ENCODE data around the gene HAP1. TPM values are rescaled to one million over a fixed set of nuclear protein-coding genes. Genes with fewer than 3 reads are reported as not detected.
A peak's percentile ranks its signal among the peaks of the same experiment; 100 is the strongest.
"Not testable (repeated sequence)": the region's sequence is repeated elsewhere in the genome, so short reads cannot be mapped to it uniquely, and the experiment has no call there.

The HAP1 gene
- total RNA-seq, 1 experiment from 2014 or later, result not detected

GRCh38 chr17:41725134-41725533 lies 9.3 kb downstream of the HAP1 start:
- DNase-seq (ENCODE audit: low read depth), result no peak

DNA sequence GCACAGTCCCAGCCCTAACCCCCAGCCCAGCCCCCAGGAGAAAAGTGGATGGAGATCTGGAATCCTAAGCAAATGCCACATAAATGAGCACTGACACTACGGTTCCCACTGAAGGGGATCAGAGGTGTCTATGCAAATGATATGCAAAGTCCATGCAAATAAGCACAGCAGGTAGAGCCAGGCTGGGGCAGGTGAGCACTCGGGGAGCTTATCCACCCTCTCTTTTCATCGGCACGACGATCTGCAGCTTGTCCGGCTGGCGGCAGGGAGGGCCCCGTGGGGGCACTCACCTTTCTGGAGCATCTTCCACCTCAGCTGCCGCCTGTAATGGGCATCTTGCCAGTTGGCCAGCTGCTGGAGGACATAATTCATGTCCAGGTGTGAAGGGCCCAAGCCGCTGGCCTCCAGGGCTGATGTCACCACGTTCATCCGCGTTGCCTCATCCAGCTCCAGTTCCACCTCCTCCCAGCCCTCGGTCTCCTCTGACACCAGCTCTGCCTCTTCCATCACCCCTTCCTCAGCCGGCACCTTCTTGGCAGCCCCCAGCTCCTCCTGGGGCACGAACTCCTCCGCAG lies 9.9 kb downstream of the HAP1 start:
- no peak for DNase-seq (ENCODE audit: low read depth)

- no peak for DNase-seq (ENCODE audit: low read depth)
These were observed 10.5 kb downstream of the HAP1 start for GRCh38 chr17:41723801-41724475.

GRCh38 chr17:41722231-41722630 lies 12.2 kb downstream of the HAP1 start:
- no peak for DNase-seq (ENCODE audit: low read depth)

- DNase-seq (ENCODE audit: low read depth), result no peak
These were observed 16.2 kb downstream of the HAP1 start for GRCh38 chr17:41718287-41718645.

- DNase-seq (ENCODE audit: low read depth), result peak; percentile 61
These were observed 16.8 kb downstream of the HAP1 start for GRCh38 chr17:41717408-41718286.

DNA sequence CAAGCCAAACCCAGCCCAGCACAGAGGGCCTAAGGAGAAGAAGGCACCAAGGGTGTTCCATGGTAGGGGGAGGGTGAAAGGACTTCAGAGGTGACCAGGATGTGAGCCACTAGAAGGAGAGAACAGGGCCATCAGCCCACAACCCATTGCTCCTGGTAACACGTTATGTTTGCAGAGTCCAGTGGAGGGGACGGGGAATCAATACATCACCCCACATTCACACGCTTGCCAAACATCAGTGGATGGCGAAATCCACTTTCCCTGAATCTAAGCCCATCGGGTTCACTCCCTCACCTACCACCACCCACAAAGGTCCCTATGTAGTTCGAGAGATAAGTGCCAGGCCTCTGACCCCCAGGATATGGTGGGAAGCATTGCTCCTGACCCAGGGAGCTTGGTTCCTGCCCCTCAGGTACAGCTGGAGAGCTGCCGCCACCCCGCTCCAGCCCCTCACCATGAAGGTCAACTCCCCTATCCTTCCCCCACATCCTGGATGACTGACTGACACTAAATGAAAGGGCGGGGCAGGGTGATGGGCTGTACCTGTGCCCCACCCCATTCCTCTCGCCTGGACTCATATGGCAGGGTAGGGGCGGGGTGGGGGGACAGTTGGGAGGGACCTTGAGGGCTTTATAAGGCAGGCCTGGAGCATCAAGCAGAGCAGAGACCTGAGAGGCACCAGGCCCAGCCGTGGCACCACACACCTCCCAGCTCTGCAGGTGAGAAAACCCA lies 22.6 kb downstream of the HAP1 start, which contains the start of gene GAST:
Gene GAST, plus strand, starts transcription at position 663 of the 732 bp plus-strand sequence. CDS start 3,106 bp downstream, outside the sequence.
- DNase-seq (ENCODE audit: low read depth), result no peak

- DNase-seq (ENCODE audit: low read depth), result peak; percentile 79
These were observed 23.9 kb downstream of the HAP1 start for GRCh38 chr17:41710472-41711090.

GRCh38 chr17:41707803-41708669 lies 26.4 kb downstream of the HAP1 start:
- no peak for DNase-seq (ENCODE audit: low read depth)

- DNase-seq (ENCODE audit: low read depth), result no peak
These were observed 29.0 kb downstream of the HAP1 start for GRCh38 chr17:41705271-41705991.

DNA sequence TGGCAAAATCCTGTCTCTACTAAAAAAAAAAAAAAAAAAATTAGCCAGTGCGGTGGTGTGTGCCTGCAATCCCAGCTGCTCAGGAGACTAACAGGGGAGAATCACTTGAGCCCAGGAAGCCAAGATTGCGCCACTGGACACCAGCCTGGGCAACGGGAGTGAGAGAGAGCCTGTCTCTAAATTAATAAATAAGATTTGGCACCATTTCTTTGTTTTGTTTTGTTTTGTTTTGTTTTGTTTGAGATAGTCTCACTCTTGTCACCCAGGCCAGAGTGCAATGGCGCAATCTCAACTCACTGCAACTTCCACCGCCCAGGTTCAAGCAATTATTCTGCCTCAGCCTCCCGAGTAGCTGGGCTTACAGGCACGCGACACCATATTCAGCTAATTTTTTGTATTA lies 31.7 kb downstream of the HAP1 start:
- no peak for DNase-seq (ENCODE audit: low read depth)

GRCh38 chr17:41700843-41701242 lies 33.6 kb downstream of the HAP1 start:
- DNase-seq (ENCODE audit: low read depth), result not testable (repeated sequence)

DNA sequence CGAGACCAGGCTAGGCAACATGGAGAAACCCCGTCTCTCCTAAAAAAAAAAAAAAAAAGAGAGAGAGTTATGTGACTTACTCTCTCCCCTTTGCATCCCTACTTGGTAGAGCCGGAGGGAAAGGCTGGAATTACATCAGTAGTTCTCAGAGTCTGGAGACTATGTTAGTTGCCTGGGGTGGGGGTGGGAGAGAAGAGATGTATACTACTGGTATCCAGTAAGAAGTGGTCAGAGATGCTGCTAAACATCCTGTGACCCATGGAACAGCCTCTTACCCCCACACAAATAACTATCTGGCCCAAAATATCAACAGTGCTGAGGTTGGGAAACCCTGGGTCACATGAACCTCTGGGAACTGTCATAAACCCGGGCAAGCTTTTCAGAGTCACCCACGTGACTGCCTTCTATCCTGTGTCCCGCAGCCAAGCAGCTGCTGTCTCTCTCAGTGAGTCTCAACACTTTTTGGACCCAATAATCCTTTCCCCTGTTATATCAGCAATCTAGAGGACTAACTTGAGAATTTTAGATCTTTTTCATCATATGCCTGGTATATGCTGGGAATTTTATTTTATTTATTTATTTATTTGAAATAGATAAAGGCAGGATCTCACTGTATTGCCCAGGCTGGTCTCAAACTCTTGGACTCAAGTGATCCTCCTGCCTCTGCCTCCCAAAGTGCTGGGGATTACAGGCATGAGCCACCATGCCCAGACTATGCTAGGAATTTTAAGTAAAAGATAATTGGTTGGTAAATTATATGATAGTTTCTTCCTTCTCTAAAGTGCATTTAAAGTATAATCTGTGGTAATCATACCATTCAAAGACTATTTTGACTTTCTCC lies 37.1 kb downstream of the HAP1 start:
- DNase-seq (ENCODE audit: low read depth), result no peak

DNA sequence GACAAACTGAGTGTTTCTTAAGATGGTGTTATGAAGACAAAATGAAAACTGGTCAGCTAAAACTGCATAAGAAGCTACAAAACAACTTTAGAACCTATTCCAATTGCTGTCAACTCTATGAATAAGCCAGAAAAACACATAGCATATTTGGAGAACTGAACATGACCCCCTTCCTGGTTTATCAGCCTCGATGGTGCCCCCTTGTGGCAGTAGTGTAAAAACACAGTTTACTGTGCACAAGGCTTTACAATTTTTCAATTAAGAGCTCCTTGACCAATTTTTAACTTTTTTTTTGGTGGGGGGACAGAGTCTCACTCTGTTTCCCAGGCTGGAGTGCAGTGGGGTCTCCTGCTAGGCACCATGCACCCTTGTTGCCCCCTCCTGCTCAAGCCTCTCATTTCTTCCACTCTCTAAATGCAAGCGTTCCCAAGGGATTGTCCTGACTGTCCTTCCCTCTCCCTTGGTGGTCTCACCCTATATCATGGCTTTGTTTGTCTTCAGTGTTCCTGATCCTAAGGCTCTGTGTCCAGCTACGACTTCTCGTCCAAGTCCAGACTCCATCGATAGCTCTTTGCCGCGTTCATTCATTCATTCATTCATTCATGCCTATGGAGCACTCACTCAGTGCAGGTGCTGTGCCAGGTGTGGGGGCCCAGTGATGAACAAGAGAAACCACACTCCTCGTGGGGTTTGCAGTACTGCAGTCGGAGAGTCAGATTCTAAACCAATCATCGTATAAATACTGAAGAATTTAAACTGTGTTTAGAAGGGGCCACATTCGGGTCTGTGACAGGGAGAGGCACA lies 38.3 kb downstream of the HAP1 start:
- DNase-seq (ENCODE audit: low read depth), result peak; percentile 65

GRCh38 chr17:41695134-41695661 lies 39.2 kb downstream of the HAP1 start:
- DNase-seq (ENCODE audit: low read depth), result no peak

GRCh38 chr17:41692722-41693521 lies 41.5 kb downstream of the HAP1 start:
- no peak for DNase-seq (ENCODE audit: low read depth)

Measured in RPMI7951 (cell line).